ENCODE results near the gene ZBTB4.

The ZBTB4 gene

GRCh38 chr17:7413346-7413985 lies 66.0 kb downstream of the ZBTB4 start:
- H3K27ac ChIP-seq (ENCODE audit: low read depth, low read length) = no peak overlapping the region
- no peak overlapping the region for H3K4me3 ChIP-seq (ENCODE audit: low read depth in 1 of 2, low read length in 2 of 2)
- H3K27me3 ChIP-seq (ENCODE audit: control insufficient read depth in 1 of 2, insufficient read depth in 2 of 2, low read length in 2 of 2) = peaks cover 0 to 4% of the 10 kb centered on the region in 2 donors
- H3K36me3 ChIP-seq (ENCODE audit: control insufficient read depth in 1 of 2, insufficient read depth in 2 of 2, low read length in 2 of 2) = no peaks in the 10 kb centered on the region
- no peaks in the 10 kb centered on the region for H3K9me3 ChIP-seq (ENCODE audit: control insufficient read depth in 1 of 2, low read length in 2 of 2)
- H3K4me1 ChIP-seq (ENCODE audit: control insufficient read depth in 1 of 2, insufficient read depth in 2 of 2, low read length in 2 of 2) = peaks cover 0 to 4% of the 10 kb centered on the region in 2 donors
- no peak overlapping the region for H3K9ac ChIP-seq (ENCODE audit: low read depth in 1 of 2, low read length in 2 of 2)

GRCh38 chr17:7411427-7411750 lies 68.0 kb downstream of the ZBTB4 start:
- Histone ChIP-seq H3K9me3 (ENCODE audit: control insufficient read depth in 1 of 2, low read length in 2 of 2) (no peaks in the 10 kb centered on the region), H3K36me3 (ENCODE audit: control insufficient read depth in 1 of 2, insufficient read depth in 2 of 2, low read length in 2 of 2) (no peaks in the 10 kb centered on the region)

GRCh38 chr17:7410634-7411426 lies 68.6 kb downstream of the ZBTB4 start:
- H3K27ac ChIP-seq (ENCODE audit: low read depth, low read length) = no peak overlapping the region

More at GRCh38 chr17:7411427-7411750, 68.0 kb downstream of the ZBTB4 start:
- Histone ChIP-seq H3K4me3 (ENCODE audit: low read depth in 1 of 2, low read length in 2 of 2) (no peak overlapping the region), H3K27me3 (ENCODE audit: control insufficient read depth in 1 of 2, insufficient read depth in 2 of 2, low read length in 2 of 2) (peaks cover 3 to 4% of the 10 kb centered on the region in 2 donors), H3K9ac (ENCODE audit: low read depth in 1 of 2, low read length in 2 of 2) (no peak overlapping the region), H3K27ac (ENCODE audit: low read depth, low read length) (no peak overlapping the region), H3K4me1 (ENCODE audit: control insufficient read depth in 1 of 2, insufficient read depth in 2 of 2, low read length in 2 of 2) (peaks cover 0 to 5% of the 10 kb centered on the region in 2 donors)

GRCh38 chr17:7409716-7410115 lies 69.7 kb downstream of the ZBTB4 start:
- no peak overlapping the region for H3K9ac ChIP-seq (ENCODE audit: low read depth in 1 of 2, low read length in 2 of 2)
- H3K9me3 ChIP-seq (ENCODE audit: control insufficient read depth in 1 of 2, low read length in 2 of 2) = no peaks in the 10 kb centered on the region
- H3K27ac ChIP-seq (ENCODE audit: low read depth, low read length) = no peak overlapping the region
- peaks cover 4 to 12% of the 10 kb centered on the region in 2 donors for H3K27me3 ChIP-seq (ENCODE audit: control insufficient read depth in 1 of 2, insufficient read depth in 2 of 2, low read length in 2 of 2)
- H3K36me3 ChIP-seq (ENCODE audit: control insufficient read depth in 1 of 2, insufficient read depth in 2 of 2, low read length in 2 of 2) = no peaks in the 10 kb centered on the region
- peaks cover 0 to 5% of the 10 kb centered on the region in 2 donors for H3K4me1 ChIP-seq (ENCODE audit: control insufficient read depth in 1 of 2, insufficient read depth in 2 of 2, low read length in 2 of 2)
- H3K4me3 ChIP-seq (ENCODE audit: low read depth in 1 of 2, low read length in 2 of 2) = no peak overlapping the region

More at GRCh38 chr17:7410634-7411426, 68.6 kb downstream of the ZBTB4 start:
- Histone ChIP-seq H3K27me3 (ENCODE audit: control insufficient read depth in 1 of 2, insufficient read depth in 2 of 2, low read length in 2 of 2) (peaks cover 4 to 8% of the 10 kb centered on the region in 2 donors), H3K4me3 (ENCODE audit: low read depth in 1 of 2, low read length in 2 of 2) (no peak overlapping the region), H3K9me3 (ENCODE audit: control insufficient read depth in 1 of 2, low read length in 2 of 2) (no peaks in the 10 kb centered on the region), H3K4me1 (ENCODE audit: control insufficient read depth in 1 of 2, insufficient read depth in 2 of 2, low read length in 2 of 2) (peaks cover 0 to 5% of the 10 kb centered on the region in 2 donors), H3K9ac (ENCODE audit: low read depth in 1 of 2, low read length in 2 of 2) (no peak overlapping the region), H3K36me3 (ENCODE audit: control insufficient read depth in 1 of 2, insufficient read depth in 2 of 2, low read length in 2 of 2) (no peaks in the 10 kb centered on the region)
